GM21619 (cell line): ENCODE data around the gene MME.
"Not testable (repeated sequence)": the region's sequence is repeated elsewhere in the genome, so short reads cannot be mapped to it uniquely, and the experiment has no call there.

Source experiments
- ATAC-seq: cut with Tn5 transposase; IDR thresholded peaks from one replicate; pipeline ENCODE4 v1.9.1; 2021; ENCODE audit not compliant: unreplicated experiment

Gene MME

GRCh38 chr3:155189478-155189877 is 109.4 kb downstream of the MME start:
- no peak for ATAC-seq

GRCh38 chr3:155190691-155191090 is 110.6 kb downstream of the MME start:
- ATAC-seq: no peak

DNA sequence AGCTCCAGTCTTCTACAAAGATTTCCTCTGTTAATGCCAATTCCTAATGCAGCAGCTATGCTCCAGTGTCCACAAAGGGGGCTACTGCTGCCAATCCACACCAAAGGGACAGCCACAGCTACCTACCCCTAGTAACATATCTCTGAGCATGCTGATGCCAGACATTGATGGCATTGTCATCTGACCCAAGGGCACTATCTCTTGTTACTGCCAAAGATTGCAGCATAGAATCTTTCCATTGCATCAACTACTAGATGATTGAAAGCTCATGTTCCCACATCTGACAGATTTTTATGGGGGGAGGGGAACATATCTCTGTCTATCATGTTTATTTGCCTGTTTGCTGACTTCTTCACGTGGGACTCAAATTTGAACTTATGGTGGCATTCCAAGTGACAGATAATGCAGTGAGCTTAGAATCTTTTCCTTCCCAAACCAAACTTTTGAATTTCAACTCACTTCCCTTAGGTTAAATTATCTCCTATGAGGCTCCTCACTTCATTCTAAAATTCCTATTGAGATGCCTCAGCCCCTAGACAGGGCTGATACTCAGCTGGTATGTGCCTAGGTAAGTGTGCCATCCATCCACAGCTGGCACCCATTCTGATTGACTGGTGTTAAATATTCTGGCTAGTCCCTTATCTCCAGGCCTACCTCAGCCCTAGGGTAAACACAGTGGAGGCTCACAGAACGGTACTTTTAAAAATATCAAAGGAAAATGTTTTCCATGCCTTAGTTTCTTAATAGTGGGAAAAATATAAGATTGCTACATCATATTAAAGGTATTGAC is 113.0 kb downstream of the MME start:
- ATAC-seq: no peak

DNA sequence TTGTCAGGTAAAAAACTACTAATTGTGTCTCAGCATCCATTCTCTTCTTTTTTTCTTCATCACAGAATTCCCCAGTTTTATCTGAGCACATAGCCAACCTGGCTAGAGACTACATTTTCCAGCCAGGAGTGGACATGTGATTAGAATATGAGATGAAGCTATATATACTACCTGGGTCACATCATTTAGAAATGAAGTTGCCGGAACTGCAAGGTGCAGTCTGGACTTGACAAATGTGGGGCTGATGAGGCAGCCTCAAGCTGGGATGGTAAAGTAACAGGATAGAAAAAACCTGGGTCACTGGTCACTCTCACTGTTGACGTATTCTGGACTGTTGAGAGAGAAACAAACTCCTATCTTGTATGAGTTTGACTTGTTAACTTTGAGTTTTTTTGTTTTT is 113.7 kb downstream of the MME start:
- ATAC-seq: no peak

DNA sequence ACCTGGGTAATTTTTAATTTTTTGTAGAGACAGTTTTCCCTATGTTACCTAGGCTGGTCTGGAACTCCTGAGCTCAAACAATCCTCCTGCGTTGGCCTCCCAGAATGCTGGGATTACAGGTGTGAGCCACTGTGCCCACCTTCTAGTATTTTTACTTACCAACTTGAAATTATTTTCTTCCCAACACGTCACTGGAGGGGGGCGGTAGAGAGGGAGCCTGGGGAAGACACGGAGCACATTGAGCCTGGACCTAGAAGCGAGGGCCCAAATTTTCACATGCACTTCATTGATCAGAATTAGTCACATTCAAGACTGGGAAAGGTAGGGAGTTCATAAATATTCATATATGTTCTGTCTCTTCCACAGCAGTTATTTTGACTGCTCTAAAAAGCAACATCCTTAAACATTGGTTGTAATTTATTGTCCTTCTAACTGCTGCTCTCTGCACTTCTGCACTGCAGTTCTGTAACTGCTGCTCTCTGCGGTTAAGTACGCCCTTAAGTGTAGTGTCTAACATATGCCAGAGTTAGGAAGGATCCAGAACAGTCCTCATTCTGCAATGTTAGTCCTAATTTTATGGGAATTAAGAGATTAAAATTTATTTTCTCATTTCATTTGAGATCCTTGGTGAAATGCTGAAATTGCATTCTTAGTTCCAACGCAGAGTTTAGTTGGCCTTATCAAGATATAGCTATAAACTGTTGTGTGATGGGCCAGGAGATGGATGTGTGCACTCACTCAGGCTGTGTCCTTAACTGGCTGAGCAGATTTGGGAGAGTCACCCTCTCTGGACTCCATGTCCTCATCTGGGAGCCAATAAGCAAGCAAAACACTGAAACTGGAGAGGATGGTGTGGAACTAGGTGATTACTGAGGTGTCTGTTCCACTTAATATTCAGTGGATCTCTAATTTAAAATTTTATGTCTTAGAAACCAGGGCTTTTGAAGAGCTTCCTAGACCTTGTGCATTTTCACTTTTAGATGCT is 115.1 kb downstream of the MME start:
- no peak for ATAC-seq

- ATAC-seq: no peak
Observed at GRCh38 chr3:155196131-155197021, 116.3 kb downstream of the MME start.

DNA sequence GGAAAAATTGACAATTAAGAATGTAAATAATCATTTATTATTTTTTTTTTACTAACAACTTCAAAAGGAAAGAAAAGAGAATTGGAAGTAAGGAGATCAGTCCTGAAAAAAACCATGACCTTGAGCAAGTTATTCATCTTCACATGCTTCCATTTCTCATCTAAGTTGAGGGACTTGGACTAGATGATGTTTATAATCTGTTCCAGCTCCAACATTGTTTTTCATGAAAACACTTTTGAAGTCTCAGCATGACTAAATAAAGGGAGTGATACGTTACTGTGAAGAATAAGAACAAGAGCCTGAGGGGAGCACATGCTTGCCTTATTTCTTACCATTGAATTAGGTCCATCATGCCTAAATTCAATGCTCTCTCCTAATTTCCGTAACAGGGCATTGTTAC is 117.7 kb downstream of the MME start:
- no peak for ATAC-seq

DNA sequence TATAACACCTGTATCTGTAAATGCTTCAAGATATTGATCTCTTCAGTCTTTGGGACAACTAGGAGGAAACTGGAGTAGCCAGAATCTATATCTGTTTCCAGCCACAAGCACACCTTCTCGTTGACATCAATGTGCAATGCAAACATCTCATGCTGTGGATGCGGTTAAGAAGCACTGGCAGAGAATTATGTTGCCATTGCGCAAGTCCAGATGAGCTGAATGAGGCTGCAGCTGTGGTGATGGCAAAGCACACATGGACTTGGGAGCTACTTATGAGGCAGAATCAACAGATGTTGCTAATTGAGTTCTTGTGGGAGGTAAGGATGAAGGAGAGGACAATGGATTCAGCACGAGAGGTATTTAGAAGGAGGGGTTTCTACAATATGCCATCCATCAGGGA is 122.5 kb downstream of the MME start:
- ATAC-seq: no peak

DNA sequence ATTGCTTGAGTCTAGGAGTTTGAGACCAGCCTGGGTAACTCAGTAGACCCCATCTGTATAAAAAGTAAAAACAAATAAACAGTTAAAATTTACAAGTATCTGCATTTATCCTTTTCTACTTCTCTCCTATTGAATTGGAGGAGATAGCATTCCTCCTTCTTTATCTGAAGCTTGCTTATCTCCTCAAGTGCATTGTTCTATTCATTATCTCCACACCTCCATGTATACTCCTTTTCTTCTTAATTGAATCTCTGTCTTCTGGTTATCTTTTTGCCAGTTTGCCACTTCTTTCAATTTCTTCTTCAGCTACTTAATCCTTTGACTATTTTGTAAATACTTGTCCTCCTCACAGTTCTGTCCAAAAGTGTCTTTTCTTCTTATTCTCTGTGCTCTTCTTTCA is 124.7 kb downstream of the MME start:
- ATAC-seq: no peak

GRCh38 chr3:155208183-155208800 is 128.2 kb downstream of the MME start:
- ATAC-seq: no peak

- no peak for ATAC-seq
Observed at GRCh38 chr3:155210736-155211135, 130.6 kb downstream of the MME start.

- ATAC-seq: no peak
Observed at GRCh38 chr3:155211266-155211665, 131.1 kb downstream of the MME start.

GRCh38 chr3:155211940-155212339 is 131.8 kb downstream of the MME start:
- no peak for ATAC-seq

DNA sequence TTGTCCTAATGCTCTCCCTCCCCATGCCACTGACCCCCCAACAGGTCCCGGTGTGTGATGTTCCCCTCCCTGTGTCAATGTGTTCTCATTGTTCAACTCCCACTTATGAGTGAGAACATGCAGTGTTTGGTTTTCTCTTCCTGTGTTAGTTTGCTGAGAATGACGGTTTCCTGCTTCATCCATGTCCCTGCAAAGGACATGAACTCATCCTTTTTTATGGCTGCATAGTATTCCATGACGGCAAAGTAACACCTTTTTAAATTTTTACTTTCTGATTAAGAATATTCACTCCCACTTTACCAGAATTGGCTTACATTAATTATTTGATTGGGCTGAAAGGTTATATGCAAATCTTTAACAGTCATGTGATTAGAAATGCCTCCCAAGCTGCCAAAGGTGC is 135.9 kb downstream of the MME start:
- ATAC-seq: not testable (repeated sequence)

GRCh38 chr3:155217591-155217990 is 137.5 kb downstream of the MME start:
- ATAC-seq: no peak

- ATAC-seq: no peak
Observed at GRCh38 chr3:155218462-155218861, 138.3 kb downstream of the MME start.

GRCh38 chr3:155219106-155219505 is 139.0 kb downstream of the MME start:
- no peak for ATAC-seq

DNA sequence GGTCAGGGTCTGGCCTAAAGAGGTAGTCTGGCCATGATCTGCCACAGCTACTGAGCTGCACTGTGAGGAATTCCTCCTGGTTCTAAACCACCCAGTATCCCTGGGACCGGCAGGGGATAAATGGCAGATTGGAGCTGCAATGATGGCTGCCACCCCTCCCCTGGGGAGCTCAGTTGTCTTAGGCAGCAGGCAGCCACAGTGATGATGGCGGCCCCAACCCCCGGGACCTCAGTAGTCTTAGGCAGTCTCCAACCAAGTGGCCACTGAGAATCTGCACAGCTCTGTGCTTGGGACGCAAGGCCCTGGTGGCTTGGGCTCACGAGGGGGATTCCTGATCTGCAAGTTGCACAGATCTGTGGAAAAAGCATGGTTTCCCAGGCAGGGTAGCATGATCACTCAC is 145.3 kb downstream of the MME start:
- no peak for ATAC-seq

GRCh38 chr3:155227141-155227540 is 147.0 kb downstream of the MME start:
- no peak for ATAC-seq

DNA sequence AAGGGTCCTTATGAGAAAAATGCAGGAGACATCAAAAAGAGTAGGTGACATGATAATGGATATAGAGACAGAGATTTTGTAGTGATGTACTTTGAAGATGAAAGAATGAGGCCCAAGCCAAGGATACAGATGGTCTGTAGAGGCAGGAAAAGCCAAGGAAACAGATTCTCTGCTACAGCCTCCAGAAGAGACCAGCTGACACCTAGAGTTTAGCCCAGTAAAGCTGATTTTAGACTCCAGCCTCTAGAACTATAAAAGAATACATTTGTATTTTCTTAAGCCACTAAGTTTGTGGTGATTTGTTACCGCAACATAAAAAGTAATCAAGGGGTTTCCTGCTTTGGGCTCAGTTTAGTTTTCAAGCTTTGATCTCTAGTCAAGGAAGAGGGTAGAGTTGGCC is 148.6 kb downstream of the MME start:
- no peak for ATAC-seq

DNA sequence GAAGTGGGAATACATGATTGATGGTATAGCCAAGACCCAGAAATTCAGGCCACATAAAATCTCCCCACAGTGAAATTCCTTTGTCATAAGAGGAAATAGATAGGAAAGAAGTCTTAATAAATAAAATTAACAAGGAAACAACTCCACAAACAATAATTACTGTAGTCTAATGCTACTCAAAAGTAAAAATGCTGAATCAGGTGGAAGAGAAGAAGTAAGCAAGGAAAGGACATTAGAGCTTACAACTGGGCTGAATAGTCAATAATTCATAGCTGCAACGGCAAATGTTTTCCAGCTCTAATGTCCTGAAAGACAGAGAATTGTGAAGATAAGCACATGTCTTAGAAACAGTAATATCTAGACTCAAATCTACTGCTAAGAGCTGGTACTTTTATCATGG is 149.0 kb downstream of the MME start:
- ATAC-seq: no peak
